A673 (cell line): ENCODE measurements around the gene TXNDC12. TPM values are rescaled to one million over a fixed set of nuclear protein-coding genes. Genes with fewer than 3 reads are reported as not detected.
"Not testable (repeated sequence)": the region's sequence is repeated elsewhere in the genome, so short reads cannot be mapped to it uniquely, and the experiment has no call there.

Experiments used
- BruUV-seq: library from RNA; stranded (reverse); fragments of 400-500 nt; replicated peaks from 2 replicates; lab custom pipeline; 2021; lab: Mats Ljungman, UMichigan
- CTCF ChIA-PET: fragments of 300-600 bp; sonication (Branson Sonifier 250); formaldehyde crosslinking; loops from one replicate; lab custom pipeline; 2022; ENCODE audit warnings: antibody characterized with exemption; lab: Charles Lee
- POLR2A ChIA-PET: fragments of 300-600 bp; sonication (Branson Sonifier 250); formaldehyde crosslinking; loops from one replicate; lab custom pipeline; 2022; ENCODE audit warnings: antibody characterized with exemption; ENCODE audit not compliant: low non-redundant PET; lab: Charles Lee
- DNase-seq: peaks from one replicate; pipeline ENCODE4 v3.0.0-alpha.2; 2015; ENCODE audit warnings: low spot score
- H3K27ac ChIP-seq: fragments of 200-600 bp; sonication (generic); 2 replicates; pipeline ENCODE4 v1.5.1; 2016; ENCODE audit warnings: mixed run types, low read depth, mild to moderate bottlenecking, mixed read lengths, antibody characterized with exemption, low read length; ENCODE audit not compliant: poor library complexity, severe bottlenecking
- H3K27me3 ChIP-seq: fragments of 200-600 bp; sonication (generic); replicated peaks from 2 replicates; pipeline ENCODE4 v1.6.1; 2017; ENCODE audit warnings: mixed run types, low read depth, mild to moderate bottlenecking, mixed read lengths, antibody characterized with exemption, low read length; ENCODE audit not compliant: insufficient read depth, poor library complexity
- H3K36me3 ChIP-seq: fragments of 200-600 bp; sonication (generic); 2 replicates; pipeline ENCODE4 v1.6.1; 2016; ENCODE audit warnings: mixed run types, mild to moderate bottlenecking, mixed read lengths, antibody characterized with exemption, low read length; ENCODE audit not compliant: insufficient read depth, poor library complexity, severe bottlenecking
- H3K4me1 ChIP-seq: fragments of 200-600 bp; sonication (generic); 2 replicates; pipeline ENCODE4 v1.6.1; 2017; ENCODE audit warnings: mixed run types, mild to moderate bottlenecking, mixed read lengths, antibody characterized with exemption, low read length; ENCODE audit not compliant: insufficient read depth, poor library complexity, severe bottlenecking
- H3K4me3 ChIP-seq: fragments of 200-600 bp; sonication (generic); 2 replicates; pipeline ENCODE4 v1.5.1; 2016; ENCODE audit warnings: low read depth, mixed run types, mild to moderate bottlenecking, mixed read lengths, low read length; ENCODE audit not compliant: poor library complexity, severe bottlenecking
- H3K9me3 ChIP-seq: fragments of 200-600 bp; sonication (generic); 2 replicates; pipeline ENCODE4 v1.6.1; 2016; ENCODE audit warnings: mixed run types, low read depth, mild to moderate bottlenecking, mixed read lengths, antibody characterized with exemption, low read length; ENCODE audit not compliant: poor library complexity, severe bottlenecking
- CTCF ChIP-seq: fragments of 300-800, 200-600 bp; sonication (generic); conservative IDR thresholded peaks from 2 replicates; pipeline ENCODE4 v1.5.1; 2017; ENCODE audit warnings: low read depth, mild to moderate bottlenecking, antibody characterized with exemption, low read length, moderate library complexity, mixed read lengths
- EZH2 ChIP-seq: fragments of 200-600 bp; sonication (generic); IDR thresholded peaks from 2 replicates; pipeline ENCODE4 v1.6.1; 2017; ENCODE audit warnings: borderline replicate concordance, low read depth, mild to moderate bottlenecking, mixed read lengths, antibody characterized with exemption, low read length; ENCODE audit not compliant: poor library complexity, severe bottlenecking
- intact Hi-C: fragments of 100-400 bp; cut with micrococcal nuclease; formaldehyde crosslinking; loops from one replicate; pipeline ENCODE4 v1.10.0; 2022; ENCODE audit not compliant: unreplicated experiment
- total RNA-seq: library from RNA; stranded (reverse); gene quantifications from 2 replicates; pipeline ENCODE4 v1.2.3, GENCODE V29; 2021

The TXNDC12 gene
- total RNA-seq, 1 experiment from 2014 or later = 70.1 TPM

- intact Hi-C loops = no loop called here
- Histone ChIP-seq H3K36me3 (peaks cover 4% of the 10 kb centered on the region), H3K4me1 (no peaks in the 10 kb centered on the region), H3K27ac (no peak overlapping the region), H3K9me3 (no peaks in the 10 kb centered on the region), H3K4me3 (no peak overlapping the region), H3K27me3 (no peaks in the 10 kb centered on the region)
- TF ChIP-seq CTCF (no peak), EZH2 (no peak)
- CTCF ChIA-PET = no interaction called here
- no TSS peak for BruUV-seq
- POLR2A ChIA-PET = no interaction called here
- DNase-seq = no peak
These were observed 41.2 kb upstream of the TXNDC12 start for GRCh38 chr1:52096216-52096615.

- H3K27ac ChIP-seq, POLR2A ChIA-PET, H3K9me3 ChIP-seq, CTCF ChIA-PET, H3K4me3 ChIP-seq, DNase-seq, H3K4me1 ChIP-seq, BruUV-seq, H3K27me3 ChIP-seq, intact Hi-C loops: not testable (repeated sequence)
- H3K36me3 ChIP-seq = peaks cover 21% of the 10 kb centered on the region
These were observed 39.3 kb upstream of the TXNDC12 start for GRCh38 chr1:52094300-52094699.

- POLR2A ChIA-PET = interaction anchor here (0.6 kb wide), 1 partner anchor 19 kb away, joined by 4 read pairs; no protein-coding TSS in a partner anchor
- TSS peak; percentile 22 for BruUV-seq
- intact Hi-C loops, H3K9me3 ChIP-seq, H3K4me3 ChIP-seq, CTCF ChIA-PET, H3K27ac ChIP-seq, DNase-seq, H3K4me1 ChIP-seq, H3K27me3 ChIP-seq: not testable (repeated sequence)
- peaks cover 51% of the 10 kb centered on the region for H3K36me3 ChIP-seq
These were observed 32.9 kb upstream of the TXNDC12 start for GRCh38 chr1:52087892-52088291.

GRCh38 chr1:52080014-52080415 lies 25.0 kb upstream of the TXNDC12 start:
- CTCF ChIA-PET = no interaction called here
- DNase-seq = no peak
- Histone ChIP-seq H3K27ac (no peak overlapping the region), H3K27me3 (no peaks in the 10 kb centered on the region), H3K4me3 (no peak overlapping the region), H3K36me3 (peaks cover 18% of the 10 kb centered on the region), H3K9me3 (no peaks in the 10 kb centered on the region), H3K4me1 (no peaks in the 10 kb centered on the region)
- no TSS peak for BruUV-seq
- POLR2A ChIA-PET = no interaction called here
- no peak for TF ChIP-seq CTCF
- TF ChIP-seq EZH2 = no peak
- intact Hi-C loops = no loop called here

GRCh38 chr1:52077277-52077676 lies 22.3 kb upstream of the TXNDC12 start:
- BruUV-seq, POLR2A ChIA-PET, CTCF ChIA-PET, H3K4me3 ChIP-seq, DNase-seq, H3K9me3 ChIP-seq, intact Hi-C loops, H3K27me3 ChIP-seq, H3K4me1 ChIP-seq, H3K27ac ChIP-seq: not testable (repeated sequence)
- H3K36me3 ChIP-seq = peaks cover 20% of the 10 kb centered on the region
